ENCODE data around the gene MLIP.
"Not testable (repeated sequence)": the region's sequence is repeated elsewhere in the genome, so short reads cannot be mapped to it uniquely, and the experiment has no call there.

MLIP gene

DNA sequence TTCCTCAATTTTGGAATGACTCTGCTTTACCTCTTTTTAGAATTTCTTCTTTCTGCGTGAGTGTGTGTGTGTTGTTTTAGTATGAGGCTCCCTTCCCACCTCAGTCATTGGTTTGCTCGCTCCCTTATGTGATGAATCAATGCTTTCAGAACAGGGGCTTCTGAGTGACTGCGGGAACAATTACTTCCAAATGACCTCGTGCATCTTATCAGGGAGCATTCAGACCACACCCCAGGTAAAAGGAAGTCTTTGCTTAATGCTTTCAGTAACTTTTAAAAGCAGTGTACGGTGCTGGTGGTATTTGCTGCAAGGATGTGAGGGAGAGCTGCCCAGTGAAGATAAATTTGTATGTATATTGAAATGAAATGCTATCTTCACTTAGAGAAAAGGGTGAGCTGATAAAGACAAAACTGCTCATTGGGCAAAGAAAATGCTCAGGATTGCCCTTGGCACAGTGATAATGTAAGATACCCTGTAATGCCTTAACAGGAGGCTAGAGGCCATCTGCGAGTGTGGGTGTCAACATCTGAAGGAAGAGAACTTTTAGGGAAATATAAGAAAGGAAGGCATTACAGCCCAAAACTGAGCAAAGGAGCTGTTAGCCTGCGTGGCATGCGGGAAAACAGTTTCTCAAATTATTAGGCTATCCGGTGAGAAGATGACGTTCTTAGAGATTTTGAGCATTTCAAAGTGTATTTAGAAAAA lies at the start of gene MLIP:
Gene MLIP (plus strand): TSS at position 103 of the 705 bp plus-strand sequence. CDS start 37 bp downstream, at position 140.
- no peak for DNase-seq (ENCODE audit: low spot score)

DNA sequence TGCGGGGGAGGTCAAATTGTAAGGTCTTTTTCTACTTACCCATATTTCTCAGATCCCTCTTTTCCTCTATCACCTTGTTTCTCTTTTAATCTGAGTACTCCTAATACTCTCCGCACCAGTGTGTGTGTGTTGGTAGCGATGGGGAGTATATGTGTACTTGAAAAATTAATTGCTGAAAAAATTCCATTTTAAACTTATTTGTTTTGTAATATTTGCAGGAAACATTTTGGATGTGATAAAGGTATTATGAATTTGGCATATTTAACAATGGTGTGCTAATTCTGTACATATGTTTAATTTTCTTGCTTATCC lies 48.1 kb upstream of the MLIP start:
- no peak for DNase-seq (ENCODE audit: low spot score)

GRCh38 chr6:54068694-54069093 lies 42.5 kb upstream of the MLIP start:
- no peak for DNase-seq (ENCODE audit: low spot score)

- no peak for DNase-seq (ENCODE audit: low spot score)
These were observed 41.2 kb upstream of the MLIP start for GRCh38 chr6:54070025-54070424.

- no peak for DNase-seq (ENCODE audit: low spot score)
These were observed 39.4 kb upstream of the MLIP start for GRCh38 chr6:54071821-54072340.

- DNase-seq (ENCODE audit: low spot score), result no peak
These were observed 38.5 kb upstream of the MLIP start for GRCh38 chr6:54072635-54073313.

- no peak for DNase-seq (ENCODE audit: low spot score)
These were observed 37.8 kb upstream of the MLIP start for GRCh38 chr6:54073487-54073886.

GRCh38 chr6:54074109-54074508 lies 37.1 kb upstream of the MLIP start:
- DNase-seq (ENCODE audit: low spot score), result no peak

DNA sequence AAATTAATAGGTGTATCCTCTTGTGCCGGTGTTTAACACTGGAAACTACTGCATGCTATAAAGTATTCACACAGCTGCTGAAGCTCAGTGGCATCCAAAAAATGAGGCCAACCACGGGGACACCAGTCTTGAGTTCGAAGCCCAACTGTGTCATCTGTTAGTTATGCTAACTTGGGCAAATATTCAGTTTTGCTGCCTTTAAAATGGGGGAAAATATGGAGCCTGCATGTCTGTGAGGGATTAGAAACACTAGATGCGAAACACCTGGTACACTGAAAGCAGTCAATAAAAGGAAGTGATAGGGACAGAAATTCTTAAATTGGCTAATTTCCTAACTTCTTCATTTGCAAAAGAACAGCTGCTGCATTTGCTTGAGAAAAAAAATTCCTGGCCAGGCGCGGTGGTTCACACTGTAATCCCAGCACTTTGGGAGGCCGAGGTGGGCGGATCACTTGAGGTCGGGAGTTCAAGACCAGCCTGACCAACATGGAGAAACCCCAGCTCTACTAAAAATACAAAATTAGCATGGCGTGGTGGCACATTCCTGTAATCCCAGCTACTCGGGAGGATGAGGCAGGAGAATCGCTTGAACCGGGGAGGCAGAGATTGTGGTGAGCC lies 36.6 kb upstream of the MLIP start:
- no peak for DNase-seq (ENCODE audit: low spot score)

GRCh38 chr6:54076159-54076789 lies 35.0 kb upstream of the MLIP start:
- DNase-seq (ENCODE audit: low spot score), result no peak

DNA sequence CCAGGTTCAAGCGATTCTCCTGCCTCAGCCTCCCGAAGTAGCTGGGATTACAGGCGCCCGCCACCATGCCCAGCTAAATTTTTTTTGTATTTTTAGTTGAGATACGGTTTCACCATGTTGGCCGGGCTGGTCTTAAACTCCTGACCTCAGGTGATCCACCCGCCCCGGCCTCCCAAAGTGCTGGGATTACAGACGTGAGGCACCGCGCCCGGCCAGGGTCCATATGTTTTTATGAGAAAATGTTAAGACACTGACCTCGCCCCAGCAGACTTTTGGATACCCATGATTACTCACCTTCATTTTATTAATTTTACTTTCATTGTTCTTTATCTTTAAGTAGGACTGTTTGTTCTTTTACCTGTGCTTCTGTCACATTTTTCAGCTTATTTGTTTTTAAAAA lies 29.7 kb upstream of the MLIP start:
- not testable (repeated sequence) for DNase-seq (ENCODE audit: low spot score)

- no peak for DNase-seq (ENCODE audit: low spot score)
These were observed 28.0 kb upstream of the MLIP start for GRCh38 chr6:54083287-54083686.

GRCh38 chr6:54084231-54084630 lies 27.0 kb upstream of the MLIP start:
- no peak for DNase-seq (ENCODE audit: low spot score)

DNA sequence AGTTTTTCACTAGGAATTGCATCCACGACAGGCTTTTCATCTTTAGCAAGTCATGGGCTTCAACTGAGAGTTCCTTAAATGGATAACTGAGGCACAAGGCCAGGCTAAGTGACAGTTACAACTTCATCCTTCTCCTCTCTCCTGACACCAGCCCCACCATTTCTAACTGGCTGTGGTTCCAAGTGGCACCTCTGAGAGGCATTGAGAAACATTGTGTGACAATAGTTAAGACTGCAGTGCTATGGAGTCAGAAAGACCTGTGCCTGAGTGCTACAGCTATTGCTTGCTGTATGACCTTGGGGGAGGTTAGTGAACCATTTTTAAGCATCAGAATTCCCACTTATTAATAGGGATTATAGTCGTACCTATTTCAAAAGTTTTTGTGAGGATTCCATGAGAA lies 26.2 kb upstream of the MLIP start:
- no peak for DNase-seq (ENCODE audit: low spot score)

DNA sequence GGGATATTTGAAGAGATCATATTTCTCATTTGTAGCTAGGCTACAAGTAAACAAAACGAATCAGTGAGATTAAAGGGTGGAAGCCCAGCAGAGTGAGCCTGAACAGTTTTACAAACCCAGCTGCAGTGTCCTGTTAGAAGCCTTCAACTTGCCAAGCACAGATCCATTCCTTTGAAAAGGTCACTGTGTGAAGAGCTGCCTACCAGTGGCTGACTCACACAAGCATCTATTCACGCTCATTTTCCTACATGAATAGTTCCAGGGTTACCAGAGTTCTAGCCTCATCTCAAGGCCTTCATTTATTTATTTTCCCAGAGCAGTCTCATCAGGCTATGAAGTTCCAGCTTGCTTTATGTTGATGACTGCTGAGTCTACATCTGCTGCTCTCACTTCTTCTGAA lies 25.7 kb upstream of the MLIP start:
- DNase-seq (ENCODE audit: low spot score), result no peak

DNA sequence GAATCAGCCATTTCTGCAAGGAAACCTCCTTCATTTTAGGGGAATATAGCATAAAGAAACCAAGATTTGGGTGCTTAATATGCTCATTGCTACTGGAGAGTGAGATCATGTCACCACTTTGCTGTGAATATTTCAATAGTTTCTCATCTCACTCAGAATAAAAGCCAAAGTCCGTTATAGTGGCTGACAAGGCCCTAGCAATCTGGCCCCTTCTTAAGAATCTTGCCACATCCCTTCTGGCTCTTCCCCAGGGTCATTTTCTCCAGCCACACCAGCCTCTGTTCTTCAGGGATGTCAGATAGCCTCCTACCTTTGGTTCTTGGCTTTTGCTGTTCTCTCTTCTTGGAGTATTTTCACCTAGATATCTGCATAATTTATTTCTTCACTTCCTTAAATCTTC lies 24.8 kb upstream of the MLIP start:
- DNase-seq (ENCODE audit: low spot score), result no peak

DNA sequence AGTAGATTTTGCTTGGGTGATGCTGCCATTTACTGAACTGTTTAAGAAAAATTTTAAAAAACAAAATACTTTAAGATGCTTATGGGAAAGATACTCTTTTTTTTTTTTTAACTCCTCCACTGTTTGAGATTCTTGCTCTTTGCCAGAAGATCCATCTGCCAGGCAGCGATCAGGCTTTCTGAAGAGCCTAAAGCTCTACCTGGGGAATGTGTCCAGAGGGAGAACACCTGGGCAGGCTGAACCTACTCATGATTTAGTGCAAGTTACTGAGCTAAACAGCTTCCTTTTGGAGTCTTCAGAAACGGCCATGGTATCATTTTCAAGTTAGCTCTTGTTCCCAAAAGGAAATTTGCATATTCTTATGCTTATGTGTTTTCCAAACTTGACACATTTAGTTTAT lies 23.5 kb upstream of the MLIP start:
- DNase-seq (ENCODE audit: low spot score), result no peak

DNA sequence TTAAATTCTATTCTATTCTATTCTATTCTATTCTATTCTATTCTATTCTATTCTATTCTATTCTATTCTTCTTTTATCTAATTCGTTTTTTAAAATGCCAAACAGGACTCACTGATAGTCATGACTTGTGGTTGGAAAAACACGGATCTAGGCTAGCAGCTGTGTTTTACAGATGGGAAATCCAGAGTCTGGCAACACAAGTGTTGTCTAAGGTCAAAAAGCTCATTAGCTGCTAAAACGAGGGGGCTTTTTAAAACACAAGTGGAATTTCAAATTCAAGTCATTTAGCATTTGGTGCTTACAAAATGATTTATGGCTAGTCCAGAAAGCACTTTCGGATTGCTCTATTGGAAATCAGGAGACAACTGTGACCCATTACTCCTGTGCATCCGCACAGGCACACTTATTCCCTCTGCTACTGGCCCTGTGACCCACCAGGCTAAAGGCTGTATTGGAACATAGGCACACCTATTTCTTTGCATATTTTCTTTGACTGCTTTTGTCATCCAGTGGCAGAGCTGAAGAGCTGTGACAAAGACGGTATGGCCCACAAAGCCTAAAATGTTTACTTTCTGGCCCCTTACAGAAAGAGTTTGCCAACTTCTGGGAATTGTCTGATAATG lies 17.8 kb upstream of the MLIP start:
- no peak for DNase-seq (ENCODE audit: low spot score)

- no peak for DNase-seq (ENCODE audit: low spot score)
These were observed 16.9 kb upstream of the MLIP start for GRCh38 chr6:54094293-54094692.

GRCh38 chr6:54094786-54095185 lies 16.5 kb upstream of the MLIP start:
- no peak for DNase-seq (ENCODE audit: low spot score)

DNA sequence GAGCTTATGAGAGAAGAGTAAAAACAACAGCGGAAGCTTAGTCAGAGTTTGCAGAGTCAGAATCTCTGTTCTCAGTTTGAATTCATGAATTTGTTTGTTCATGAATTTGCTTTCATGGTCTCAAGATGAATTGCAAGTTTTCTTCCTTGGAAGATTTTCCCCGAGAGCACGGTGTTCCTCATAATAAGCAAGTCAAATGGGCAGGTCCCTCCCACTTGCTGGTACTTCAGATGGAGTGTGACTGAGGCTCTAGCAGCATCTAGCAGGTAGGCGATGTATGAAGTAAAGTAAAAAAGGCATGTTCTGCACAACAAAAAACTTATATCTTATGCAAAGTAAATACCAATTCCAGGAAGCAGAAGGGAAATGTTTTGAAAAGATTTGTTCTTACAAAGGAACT lies 15.5 kb upstream of the MLIP start:
- no peak for DNase-seq (ENCODE audit: low spot score)

GRCh38 chr6:54096811-54097210 lies 14.4 kb upstream of the MLIP start:
- no peak for DNase-seq (ENCODE audit: low spot score)

All from HuH-7 (cell line).